H1 (cell line): ENCODE results near the gene NDUFB5. TPM values are rescaled to one million over a fixed set of nuclear protein-coding genes. Genes with fewer than 3 reads are reported as not detected.

Experiments
- ASH2L ChIP-seq: fragments of 200-600, 300-600 bp; sonication (generic); IDR thresholded peaks from one replicate; pipeline ENCODE4 v1.7.1; 2017; ENCODE audit warnings: low read length
- ATF3 ChIP-seq: IDR thresholded peaks from 2 replicates; pipeline ENCODE4 v1.6.1; 2011; ENCODE audit warnings: low read depth, mild to moderate bottlenecking, low read length; ENCODE audit not compliant: insufficient read depth
- CBX8 ChIP-seq: fragments of 300-800, 300-1000 bp; sonication (generic); IDR thresholded peaks from 2 replicates; pipeline ENCODE4 v1.7.1; 2016; ENCODE audit warnings: low read depth, low read length, borderline replicate concordance
- CHD1 ChIP-seq: IDR thresholded peaks from 2 replicates; pipeline ENCODE4 v1.6.1; 2012; ENCODE audit warnings: low read depth, low read length, improper control_type of control experiment
- GABPA ChIP-seq: IDR thresholded peaks from 2 replicates; pipeline ENCODE4 v1.6.1; 2011; ENCODE audit warnings: mild to moderate bottlenecking, low read length, moderate library complexity, borderline replicate concordance; ENCODE audit not compliant: insufficient read depth
- RAD21 ChIP-seq, 2 experiments: IDR thresholded peaks in 1 of 2; conservative IDR thresholded peaks in 1 of 2; 2 replicates each; pipeline ENCODE4 v1.6.1; 2011; ENCODE audit warnings: low read depth in 2 of 2, low read length in 2 of 2, improper control_type of control experiment in 1 of 2, inconsistent platforms in 1 of 2, mild to moderate bottlenecking in 1 of 2, moderate library complexity in 1 of 2
- RFX5 ChIP-seq: IDR thresholded peaks from 2 replicates; pipeline ENCODE4 v1.6.1; 2011; ENCODE audit warnings: low read depth, low read length, improper control_type of control experiment, borderline replicate concordance
- polyA plus RNA-seq, 7 experiments: library from polyadenylated mRNA; depleted of rRNA in 3 of 7; stranded (reverse) in 5 of 7; unstranded in 2 of 7; fragments of >200 nt in 5 of 7; fragments of 200-250 nt in 2 of 7; gene quantifications; 1 replicate in 5 of 7; 2 replicates in 1 of 7; 4 replicates in 1 of 7; pipeline versions ENCODE4 v1.2.1 to v1.2.3, GENCODE V29; 2011 to 2013; ENCODE audit warnings: missing spikeins in 2 of 7, mixed read lengths in 2 of 7
- total RNA-seq: library from RNA; stranded (reverse); fragmentation: NEBNext Ultra II Directional; extraction: Animal tissue kit (Norgen Biotek cat#: 25700); gene quantifications from 2 replicates; pipeline ENCODE4 v1.2.1, GENCODE V29; 2021

Gene NDUFB5
- total and polyA plus RNA-seq, 2 of the 8 experiments (the other 6 are each of a cell fraction or from before 2014, with no cell fraction given), result 46.1 to 85.8 TPM

DNA sequence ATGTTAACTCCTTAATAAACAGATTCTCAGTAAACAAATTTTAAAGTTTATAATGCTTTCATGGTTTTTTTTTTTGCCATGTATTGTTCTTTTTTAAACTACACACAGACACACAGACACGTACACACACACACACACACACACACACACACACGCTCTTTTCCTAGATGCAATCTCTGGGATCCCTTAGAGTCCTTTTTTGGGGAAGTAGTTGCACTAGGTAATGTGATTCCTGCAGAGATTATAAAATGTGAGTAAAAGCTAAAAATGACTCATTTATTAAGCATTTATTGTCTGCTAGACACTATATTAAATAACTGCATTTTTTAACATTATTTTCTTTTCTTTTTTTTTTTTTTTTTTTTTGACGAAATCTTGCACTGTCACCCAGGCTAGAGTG, 19.9 kb downstream of the NDUFB5 start (continued):
- TF ChIP-seq RAD21 (IDR thresholded peaks at IDR 0.05 in 1 of 2, conservative IDR thresholded peaks at IDR 0.05 in 1 of 2; ENCODE audit: low read depth in 2 of 2, low read length in 2 of 2) (no peak), CHD1 (no peak), ASH2L (no peak), ATF3 (no peak), CBX8 (no peak), RFX5 (no peak), GABPA (no peak)
